Tibial artery (tissue), 4 donors: ENCODE data around the gene TYW5.

Source experiments
- DNase-seq, 2 donors: peaks; one replicate each; pipeline ENCODE4 v3.0.0-alpha.2; 2019
- H3K27ac ChIP-seq, 2 donors: fragments of 200-600 bp; sonication (generic) in 1 of 2; 1 replicate in 1 of 2; 2 replicates in 1 of 2; pipeline ENCODE4 v1.5.1; 2018 to 2019; ENCODE audit warnings: mild to moderate bottlenecking in 1 of 2
- H3K27me3 ChIP-seq, 2 donors: fragments of 200-600 bp; sonication (generic) in 1 of 2; one replicate each; pipeline versions ENCODE4 v1.5.1 to v1.6.0; 2016 to 2019
- H3K36me3 ChIP-seq, 3 donors: fragments of 200-600 bp; sonication (generic) in 2 of 3; one replicate each; pipeline ENCODE4 v1.5.1; 2016 to 2019; ENCODE audit warnings: mild to moderate bottlenecking in 2 of 3
- H3K4me1 ChIP-seq, 4 donors: fragments of 200-600 bp; sonication (generic) in 2 of 4; 1 replicate in 3 of 4; 2 replicates in 1 of 4; pipeline ENCODE4 v1.5.1; 2016 to 2019
- H3K4me3 ChIP-seq, 2 donors: fragments of 200-600 bp; sonication (generic) in 1 of 2; 1 replicate in 1 of 2; 2 replicates in 1 of 2; pipeline ENCODE4 v1.5.1; 2018 to 2019; ENCODE audit warnings: mild to moderate bottlenecking in 2 of 2
- H3K9me3 ChIP-seq, 3 donors: fragments of 200-600 bp; sonication (generic) in 1 of 3; one replicate each; pipeline ENCODE4 v1.5.1; 2016 to 2019
- intact Hi-C: fragments of 100-400 bp; cut with DNase I; formaldehyde crosslinking; loops from one replicate; pipeline ENCODE4 v1.15.0; 2023; ENCODE audit warnings: low total_unique reads
- TF ChIP-seq, protein P1 (sequence below), 2 experiments: fragments of 200-600 bp in 1 of 2; fragments of 450-650 bp in 1 of 2; IDR thresholded peaks; one replicate each; pipeline ENCODE4 v1.5.1; 2017 to 2019; ENCODE audit warnings: antibody characterized with exemption in 2 of 2, mild to moderate bottlenecking in 1 of 2, moderate library complexity in 1 of 2

TYW5 gene, protein sequence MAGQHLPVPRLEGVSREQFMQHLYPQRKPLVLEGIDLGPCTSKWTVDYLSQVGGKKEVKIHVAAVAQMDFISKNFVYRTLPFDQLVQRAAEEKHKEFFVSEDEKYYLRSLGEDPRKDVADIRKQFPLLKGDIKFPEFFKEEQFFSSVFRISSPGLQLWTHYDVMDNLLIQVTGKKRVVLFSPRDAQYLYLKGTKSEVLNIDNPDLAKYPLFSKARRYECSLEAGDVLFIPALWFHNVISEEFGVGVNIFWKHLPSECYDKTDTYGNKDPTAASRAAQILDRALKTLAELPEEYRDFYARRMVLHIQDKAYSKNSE

DNA sequence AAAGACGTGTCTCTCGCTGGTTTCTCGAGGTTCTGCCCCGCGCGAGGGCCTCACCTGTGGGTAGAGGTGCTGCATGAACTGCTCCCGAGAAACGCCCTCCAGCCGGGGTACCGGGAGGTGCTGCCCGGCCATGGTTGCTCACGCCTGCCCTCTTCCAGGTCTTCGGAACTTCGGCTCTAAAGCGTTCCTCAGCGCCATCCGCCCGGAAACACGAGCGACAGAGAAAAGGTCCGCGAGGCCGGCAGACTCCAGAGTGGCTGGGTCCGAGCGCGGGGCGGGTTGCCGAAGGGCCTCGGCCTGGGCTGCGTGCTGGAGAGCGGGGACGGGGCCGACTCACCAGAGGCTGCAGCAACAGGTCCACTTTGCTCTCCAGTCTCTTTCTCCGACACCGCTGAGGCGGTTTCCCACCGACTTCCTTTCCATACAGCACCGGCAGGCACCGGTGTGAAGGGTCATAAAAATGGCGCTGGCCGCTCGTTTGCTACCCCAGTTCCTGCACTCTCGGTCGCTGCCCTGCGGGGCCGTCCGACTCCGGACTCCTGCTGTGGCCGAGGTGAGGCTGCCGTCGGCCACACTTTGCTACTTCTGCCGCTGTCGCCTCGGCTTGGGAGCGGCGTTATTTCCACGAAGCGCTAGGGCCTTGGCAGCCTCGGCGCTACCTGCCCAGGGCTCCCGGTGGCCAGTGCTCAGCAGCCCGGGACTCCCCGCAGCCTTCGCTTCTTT is at the start of gene TYW5, which contains the start of gene MAIP1:
TSS of gene TYW5 (minus strand) at position 153 of the 723 bp plus-strand sequence. CDS start at position 132, 21 bp downstream.
TSS of gene MAIP1 (plus strand) at position 244 of the 723 bp plus-strand sequence. CDS start at position 461, 217 bp downstream.
- Histone ChIP-seq H3K4me3 (peak within 1 kb of the TSS; percentile 77 to 89), H3K27ac (peak within 1 kb of the TSS; percentile 83 to 89), H3K4me1 (peaks cover 0 to 44% (median 34%) of the 10 kb centered on the region in 4 donors), H3K36me3 (peaks cover 6 to 15% (median 14%) of the 10 kb centered on the region in 3 donors), H3K9me3 (no peaks in the 10 kb centered on the region), H3K27me3 (no peaks in the 10 kb centered on the region)
- TF ChIP-seq, protein P1, sequence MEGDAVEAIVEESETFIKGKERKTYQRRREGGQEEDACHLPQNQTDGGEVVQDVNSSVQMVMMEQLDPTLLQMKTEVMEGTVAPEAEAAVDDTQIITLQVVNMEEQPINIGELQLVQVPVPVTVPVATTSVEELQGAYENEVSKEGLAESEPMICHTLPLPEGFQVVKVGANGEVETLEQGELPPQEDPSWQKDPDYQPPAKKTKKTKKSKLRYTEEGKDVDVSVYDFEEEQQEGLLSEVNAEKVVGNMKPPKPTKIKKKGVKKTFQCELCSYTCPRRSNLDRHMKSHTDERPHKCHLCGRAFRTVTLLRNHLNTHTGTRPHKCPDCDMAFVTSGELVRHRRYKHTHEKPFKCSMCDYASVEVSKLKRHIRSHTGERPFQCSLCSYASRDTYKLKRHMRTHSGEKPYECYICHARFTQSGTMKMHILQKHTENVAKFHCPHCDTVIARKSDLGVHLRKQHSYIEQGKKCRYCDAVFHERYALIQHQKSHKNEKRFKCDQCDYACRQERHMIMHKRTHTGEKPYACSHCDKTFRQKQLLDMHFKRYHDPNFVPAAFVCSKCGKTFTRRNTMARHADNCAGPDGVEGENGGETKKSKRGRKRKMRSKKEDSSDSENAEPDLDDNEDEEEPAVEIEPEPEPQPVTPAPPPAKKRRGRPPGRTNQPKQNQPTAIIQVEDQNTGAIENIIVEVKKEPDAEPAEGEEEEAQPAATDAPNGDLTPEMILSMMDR (IDR thresholded peaks at IDR 0.05), result peak in 1 of 2 experiments; percentile 17
- intact Hi-C loops, result no loop called here
- peak; percentile 74 to 87 for DNase-seq

DNA sequence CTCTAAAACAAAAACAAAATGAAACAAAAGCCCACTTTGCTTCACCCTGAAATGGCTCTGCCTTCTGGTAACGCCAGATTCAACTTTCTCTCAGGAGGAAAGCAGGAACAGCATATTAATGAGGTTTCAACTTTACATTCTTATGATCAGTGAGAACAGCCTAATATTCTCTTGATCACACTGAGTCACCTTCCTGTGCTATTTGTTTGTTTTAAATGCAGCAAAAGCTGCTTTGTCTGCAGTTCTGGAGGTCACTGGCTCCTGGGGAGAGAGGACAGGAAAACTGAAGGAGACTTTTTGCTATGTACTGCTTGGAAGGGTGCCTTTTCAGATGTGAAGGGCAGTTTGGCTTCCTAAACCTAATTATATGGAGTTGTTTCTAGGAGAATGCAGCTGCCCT is 48.2 kb upstream of the TYW5 start:
- no peaks in the 10 kb centered on the region for H3K9me3 ChIP-seq
- H3K27me3 ChIP-seq, result no peaks in the 10 kb centered on the region
- DNase-seq, result no peak
- no peaks in the 10 kb centered on the region for H3K4me1 ChIP-seq
- H3K27ac ChIP-seq, result no peak overlapping the region
- intact Hi-C loops, result no loop called here
- TF ChIP-seq, protein P1 (IDR thresholded peaks at IDR 0.05), result no peak
- H3K4me3 ChIP-seq, result no peak overlapping the region
- no peaks in the 10 kb centered on the region for H3K36me3 ChIP-seq

DNA sequence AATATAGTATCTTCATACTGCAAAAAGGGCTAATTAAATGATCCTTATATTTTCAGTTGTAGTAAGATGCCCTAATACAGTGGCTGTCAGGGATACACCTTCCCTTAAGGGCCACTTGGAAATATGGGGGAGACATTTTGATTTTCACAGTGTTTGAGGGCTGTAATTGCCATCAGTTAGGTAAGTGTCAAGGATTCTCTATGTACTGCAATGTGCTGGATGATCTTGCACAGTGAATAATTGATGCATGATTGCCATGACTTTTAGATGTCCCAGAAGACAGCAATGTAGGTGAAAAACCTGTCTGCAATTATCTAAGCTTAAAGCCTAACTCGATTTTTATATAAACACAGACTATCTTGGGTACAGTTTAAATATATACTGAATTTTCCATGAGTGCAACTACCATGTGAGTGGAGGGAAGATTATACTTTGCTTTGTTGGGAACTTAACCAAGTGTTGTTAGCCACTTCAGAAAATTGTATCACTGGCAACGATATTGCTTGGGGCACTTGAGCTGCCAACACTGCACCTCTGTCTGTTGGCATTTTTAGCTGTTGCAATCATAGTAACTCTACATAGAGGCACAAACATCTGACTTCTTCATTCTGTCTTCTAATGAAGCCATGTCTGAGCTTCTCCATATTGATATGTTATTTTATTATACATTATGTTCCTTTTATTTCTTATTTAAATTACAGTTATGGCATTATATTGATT is 45.3 kb upstream of the TYW5 start:
- no peak overlapping the region for H3K27ac ChIP-seq
- no peaks in the 10 kb centered on the region for H3K36me3 ChIP-seq
- TF ChIP-seq, protein P1 (IDR thresholded peaks at IDR 0.05), result no peak
- H3K4me3 ChIP-seq, result no peak overlapping the region
- intact Hi-C loops, result no loop called here
- no peaks in the 10 kb centered on the region for H3K4me1 ChIP-seq
- H3K9me3 ChIP-seq, result no peaks in the 10 kb centered on the region
- H3K27me3 ChIP-seq, result no peaks in the 10 kb centered on the region
- no peak for DNase-seq

DNA sequence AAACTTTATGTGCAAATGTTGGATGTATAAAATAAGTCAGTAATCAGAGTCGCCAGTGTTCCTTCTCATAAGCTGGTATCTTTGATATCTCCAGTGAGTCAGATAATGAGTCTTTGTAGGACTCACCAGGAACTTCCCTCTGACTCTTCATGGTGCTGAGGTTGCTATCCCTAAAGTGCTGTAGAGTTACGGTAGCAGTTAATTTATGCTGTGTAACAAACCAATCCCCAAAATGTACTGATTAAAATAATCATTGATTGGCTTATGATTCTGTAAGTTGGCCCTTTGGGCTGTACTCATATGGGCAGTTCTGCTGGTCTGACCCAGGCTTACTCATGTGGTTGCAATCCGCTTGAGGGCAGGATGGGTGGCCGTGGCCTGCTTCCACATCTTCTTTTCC is 43.9 kb upstream of the TYW5 start:
- intact Hi-C loops, result no loop called here

DNA sequence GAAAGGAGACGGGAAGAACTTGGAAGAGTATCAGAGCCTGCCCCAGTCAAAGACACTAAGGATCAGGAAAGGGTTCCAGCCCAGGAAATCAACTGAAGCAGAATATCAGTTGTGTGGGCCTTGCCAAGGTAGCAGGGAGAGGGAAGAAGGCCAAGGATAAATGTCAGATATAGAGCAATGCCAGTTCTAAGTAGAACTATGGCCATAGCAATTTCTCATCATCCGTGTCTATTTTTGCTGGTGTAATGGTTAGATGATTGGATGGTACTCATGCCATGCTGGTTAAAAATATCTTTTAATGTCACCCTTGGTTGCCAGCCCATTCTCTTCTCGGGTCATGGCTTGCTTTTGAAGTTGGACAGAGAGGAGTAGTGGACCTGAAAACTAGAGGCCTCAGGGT is 42.0 kb upstream of the TYW5 start:
- Histone ChIP-seq H3K27ac (no peak overlapping the region), H3K4me3 (no peak overlapping the region), H3K9me3 (no peaks in the 10 kb centered on the region), H3K4me1 (no peaks in the 10 kb centered on the region), H3K27me3 (no peaks in the 10 kb centered on the region), H3K36me3 (no peaks in the 10 kb centered on the region)
- no peak for DNase-seq
- intact Hi-C loops, result no loop called here
- TF ChIP-seq, protein P1 (IDR thresholded peaks at IDR 0.05), result no peak

More for the DNA sequence above, 43.9 kb upstream of the TYW5 start:
- H3K4me3 ChIP-seq, result no peak overlapping the region
- TF ChIP-seq, protein P1 (IDR thresholded peaks at IDR 0.05), result no peak
- H3K27ac ChIP-seq, result no peak overlapping the region
- H3K27me3 ChIP-seq, result no peaks in the 10 kb centered on the region
- no peaks in the 10 kb centered on the region for H3K9me3 ChIP-seq
- H3K4me1 ChIP-seq, result no peaks in the 10 kb centered on the region
- no peak for DNase-seq
- H3K36me3 ChIP-seq, result no peaks in the 10 kb centered on the region
